NCI-H1436 (cell line): ENCODE measurements around the gene DDR1.
A peak's percentile ranks its signal among the peaks of the same experiment; 100 is the strongest.
"Not testable (repeated sequence)": the region's sequence is repeated elsewhere in the genome, so short reads cannot be mapped to it uniquely, and the experiment has no call there.

Experiments
- DNase-seq: peaks from one replicate; lab custom pipeline; 2025; lab: John Stamatoyannopoulos, UW

The DDR1 gene

GRCh38 chr6:30854285-30855040, 29.9 kb upstream of the DDR1 start:
- no peak for DNase-seq

DNA sequence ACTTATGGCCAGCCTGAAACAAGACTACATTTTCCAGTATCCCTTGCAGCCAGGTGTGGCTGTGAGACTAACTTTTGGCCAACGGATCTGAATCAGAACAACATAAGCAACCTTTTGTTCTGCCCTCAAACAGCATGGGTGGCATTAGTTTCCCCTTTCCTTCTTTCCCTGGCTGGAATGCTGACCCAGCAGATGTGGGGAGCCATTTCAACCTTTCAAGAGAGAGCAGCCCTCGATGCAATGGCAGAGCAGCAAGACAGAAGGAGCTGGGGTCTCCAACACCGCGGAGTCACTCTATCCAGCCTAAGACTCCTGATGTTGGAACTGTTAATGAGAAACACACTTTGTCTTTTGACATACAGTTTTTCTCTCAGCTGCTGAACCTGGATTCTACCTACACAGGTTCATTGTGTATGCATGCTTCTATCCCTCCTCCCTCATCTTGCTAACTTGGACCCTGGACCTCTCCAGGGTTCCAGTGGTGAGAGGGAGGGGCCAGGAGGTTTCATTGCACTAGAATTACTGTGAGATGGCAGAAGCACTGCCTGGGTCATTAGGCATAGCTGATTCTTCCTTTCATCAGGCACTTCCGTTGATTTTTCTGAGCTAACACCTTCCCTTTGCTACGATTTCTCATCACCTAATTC, 28.8 kb upstream of the DDR1 start:
- DNase-seq = no peak

DNA sequence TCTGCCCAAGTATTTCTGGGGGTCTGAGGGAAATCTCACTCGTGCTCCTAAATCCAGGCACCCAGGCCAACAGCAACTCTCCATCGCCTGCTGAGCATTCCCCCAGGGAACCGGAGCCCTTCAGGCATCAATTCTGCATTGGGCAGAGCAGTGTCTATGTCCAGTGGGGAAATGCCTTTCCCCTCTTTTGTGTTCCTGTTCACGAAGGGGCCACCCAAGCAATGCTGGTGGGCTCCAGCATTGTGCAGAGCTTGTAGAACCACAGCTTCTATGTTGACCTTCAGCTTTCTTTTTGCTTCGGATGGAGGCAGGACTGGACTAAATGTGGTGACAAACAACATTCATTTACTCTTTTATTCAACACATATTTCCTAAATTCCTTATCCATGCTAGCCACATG, 27.2 kb upstream of the DDR1 start:
- no peak for DNase-seq

DNA sequence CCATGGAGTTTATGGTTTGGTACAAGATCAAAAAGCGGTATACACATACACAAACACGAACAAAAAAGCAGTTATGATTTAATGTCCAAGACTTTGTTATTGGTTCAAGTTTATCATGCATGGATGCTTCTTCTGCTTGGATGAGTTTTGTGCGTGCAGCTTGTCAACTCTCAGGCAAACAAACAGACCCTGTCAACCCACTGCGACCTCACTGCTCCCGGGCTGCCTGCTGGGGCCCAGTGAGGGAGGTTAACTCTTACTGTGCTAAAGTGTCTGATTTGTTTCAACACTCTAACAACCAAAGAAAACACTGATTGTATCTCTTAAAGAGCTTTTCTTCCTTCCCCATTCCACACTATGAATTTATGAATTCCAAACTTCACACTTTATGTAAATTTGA, 26.8 kb upstream of the DDR1 start:
- DNase-seq = no peak

DNA sequence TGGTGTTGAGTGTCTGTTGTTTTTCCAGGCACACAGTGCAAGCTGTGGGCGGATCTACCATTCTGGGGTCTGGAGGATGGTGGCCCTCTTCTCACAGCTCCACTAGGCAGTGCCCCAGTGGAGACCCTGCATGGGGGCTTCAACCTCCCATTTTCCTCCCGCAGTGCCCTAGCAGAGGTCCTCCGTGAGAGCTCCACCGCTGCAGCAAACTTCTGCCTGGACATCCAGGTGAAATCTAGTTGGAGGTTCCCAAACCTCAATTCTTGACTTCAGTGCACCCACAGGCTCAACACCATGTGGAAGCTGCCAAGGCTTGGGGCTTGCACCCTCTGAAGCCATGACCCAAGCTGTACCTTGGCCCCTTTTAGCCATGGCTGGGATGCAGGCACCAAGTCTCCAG, 24.6 kb upstream of the DDR1 start:
- not testable (repeated sequence) for DNase-seq

- no peak for DNase-seq
Observed at GRCh38 chr6:30861257-30862048, 22.9 kb upstream of the DDR1 start.

GRCh38 chr6:30862156-30862875, 22.0 kb upstream of the DDR1 start:
- no peak for DNase-seq

DNA sequence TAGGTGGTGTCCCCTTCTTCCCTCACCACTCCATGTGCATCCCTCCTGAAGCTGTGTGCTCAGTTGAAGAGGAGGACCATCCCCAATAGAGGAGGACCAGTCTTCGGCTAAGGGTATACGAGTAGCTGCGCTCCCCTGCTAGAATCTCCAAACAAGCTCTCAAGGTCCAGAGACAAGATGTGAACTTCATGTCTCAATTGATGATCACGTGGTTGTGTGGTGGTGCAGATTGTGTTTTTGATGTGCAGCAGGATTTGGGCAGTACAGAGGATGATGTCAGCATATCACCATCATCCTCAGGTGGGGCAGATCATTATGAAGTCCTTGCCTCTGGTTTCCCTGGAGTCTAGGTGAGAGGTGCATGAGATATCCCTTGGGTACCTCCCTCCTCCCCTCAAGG, 20.0 kb upstream of the DDR1 start:
- no peak for DNase-seq

DNA sequence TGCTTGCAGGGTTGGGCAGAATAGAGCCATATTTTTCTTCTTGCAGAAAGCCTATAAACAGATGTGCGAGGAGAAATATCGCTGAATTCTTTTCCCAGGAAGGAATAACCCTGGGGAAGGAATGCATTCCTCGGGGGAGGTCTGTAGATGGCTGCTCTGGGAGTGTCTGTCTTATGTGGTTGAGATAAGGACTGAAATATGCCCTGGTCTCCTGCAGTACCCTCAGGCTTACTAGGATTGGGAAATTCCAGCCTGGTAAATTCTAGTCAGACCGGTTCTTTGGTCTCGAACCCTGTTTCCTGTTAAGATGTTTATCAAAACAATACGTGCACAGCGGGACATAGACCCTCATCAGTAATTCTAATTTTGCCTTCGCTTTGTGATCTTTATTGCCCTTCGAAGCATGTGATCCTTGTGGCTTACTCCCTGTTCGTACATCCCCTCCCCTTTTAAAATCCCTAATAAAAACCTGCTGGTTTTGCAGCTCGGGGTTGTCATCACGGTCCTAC, 15.0 kb upstream of the DDR1 start:
- not testable (repeated sequence) for DNase-seq

GRCh38 chr6:30870546-30870945, 13.8 kb upstream of the DDR1 start:
- DNase-seq = no peak

DNA sequence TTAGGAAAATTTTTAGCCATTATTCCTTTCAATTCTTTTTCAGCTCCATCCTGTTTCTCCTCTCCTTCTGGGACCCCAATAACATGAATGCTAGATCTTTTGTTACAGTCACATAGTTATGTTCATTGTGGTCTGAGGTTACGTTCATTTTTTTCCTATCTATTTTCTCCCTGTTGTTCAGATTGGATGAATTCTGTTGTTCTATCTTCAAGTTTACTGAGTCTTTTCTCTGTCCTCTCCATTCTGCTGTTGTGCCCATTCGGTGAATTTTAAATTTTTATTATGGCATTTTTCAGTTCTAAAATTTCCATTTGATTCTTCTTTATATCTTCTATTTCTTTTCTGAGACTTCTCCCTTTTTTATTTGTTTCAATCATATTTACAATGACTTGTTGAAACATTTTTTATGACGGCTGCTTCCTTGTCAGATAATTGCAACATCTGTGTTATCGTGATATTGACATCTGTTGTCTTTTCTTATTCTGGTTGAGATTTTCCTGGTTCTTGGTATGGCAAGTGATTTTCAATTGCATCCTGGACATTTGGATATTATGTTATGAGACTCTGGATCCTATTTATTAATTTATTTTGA, 12.6 kb upstream of the DDR1 start:
- no peak for DNase-seq

GRCh38 chr6:30873137-30873640, 11.1 kb upstream of the DDR1 start:
- no peak for DNase-seq

- DNase-seq = not testable (repeated sequence)
Observed at GRCh38 chr6:30873795-30874194, 10.5 kb upstream of the DDR1 start.

- no peak for DNase-seq
Observed at GRCh38 chr6:30875244-30876038, 8.9 kb upstream of the DDR1 start.

DNA sequence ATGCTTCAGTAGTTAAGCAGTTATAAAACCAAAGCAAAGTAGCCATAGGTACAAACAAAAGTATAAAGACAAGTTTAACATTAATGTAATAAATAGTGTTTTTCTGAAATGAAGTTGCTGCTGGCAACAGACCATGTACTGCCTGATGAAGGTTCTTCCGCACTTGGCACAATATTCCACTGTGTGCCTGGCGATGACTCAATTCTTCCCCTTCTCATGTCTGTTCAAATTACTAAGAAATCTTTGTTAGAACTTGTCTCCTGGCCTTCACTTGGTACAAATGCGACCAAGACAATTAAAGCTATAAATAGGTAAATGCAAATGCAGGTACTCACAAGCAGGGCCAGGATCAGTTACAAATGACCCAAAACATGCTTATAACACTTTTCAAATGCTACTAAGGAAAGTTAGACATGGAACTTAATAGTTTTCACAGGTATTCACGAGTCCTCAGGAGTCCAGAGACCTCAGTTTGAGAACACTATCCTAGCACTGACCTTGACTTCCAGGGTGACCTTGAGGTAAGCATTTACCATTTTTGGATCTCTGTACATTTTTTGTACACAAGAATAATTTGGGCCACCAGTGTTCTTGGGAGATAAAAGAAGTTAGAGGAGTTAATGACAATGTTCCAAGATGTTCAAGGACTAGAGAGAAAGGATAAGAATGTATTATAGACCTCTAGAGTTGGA, 8.1 kb upstream of the DDR1 start:
- DNase-seq = no peak

DNA sequence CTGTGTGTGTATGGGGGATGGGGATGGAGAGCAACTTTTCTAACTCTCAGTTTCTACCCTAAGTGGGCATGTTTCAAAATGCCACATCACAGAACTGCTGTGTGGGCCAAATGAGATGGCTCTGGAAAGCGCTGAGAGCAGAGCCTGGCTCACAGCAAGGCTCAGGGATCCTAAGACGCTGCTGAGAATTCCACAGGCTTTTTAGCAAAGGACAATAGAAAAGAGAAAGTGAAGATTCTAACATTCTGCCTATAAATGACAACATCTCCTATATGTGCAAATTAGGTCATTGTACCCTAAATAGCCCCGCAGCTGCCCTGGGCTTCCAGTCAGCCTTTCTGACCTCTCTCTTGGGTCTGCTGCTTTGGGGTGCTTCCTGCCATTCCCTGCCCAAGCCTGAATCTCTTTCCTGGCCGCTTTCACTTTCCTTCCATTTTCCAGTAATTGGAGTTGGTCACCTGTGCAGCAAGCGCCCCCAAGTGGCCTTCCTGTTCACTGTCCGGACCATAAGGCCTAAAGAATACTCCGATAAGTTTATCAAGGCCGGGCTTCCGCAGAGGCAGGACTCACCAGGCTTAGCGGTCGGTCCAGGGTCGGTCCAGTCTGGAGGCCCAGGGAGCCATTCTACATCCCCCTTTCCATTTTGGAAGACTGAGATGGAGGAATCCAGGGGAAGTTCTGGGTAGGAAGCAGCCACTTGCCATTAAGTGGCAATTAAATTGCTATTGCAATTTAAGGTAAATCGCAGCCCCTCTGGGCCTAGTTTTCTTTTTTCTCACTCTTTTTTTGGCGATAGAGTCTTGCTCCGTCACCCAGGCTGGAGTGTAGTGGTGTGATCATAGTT, 6.7 kb upstream of the DDR1 start:
- DNase-seq = peak; percentile 72

DNA sequence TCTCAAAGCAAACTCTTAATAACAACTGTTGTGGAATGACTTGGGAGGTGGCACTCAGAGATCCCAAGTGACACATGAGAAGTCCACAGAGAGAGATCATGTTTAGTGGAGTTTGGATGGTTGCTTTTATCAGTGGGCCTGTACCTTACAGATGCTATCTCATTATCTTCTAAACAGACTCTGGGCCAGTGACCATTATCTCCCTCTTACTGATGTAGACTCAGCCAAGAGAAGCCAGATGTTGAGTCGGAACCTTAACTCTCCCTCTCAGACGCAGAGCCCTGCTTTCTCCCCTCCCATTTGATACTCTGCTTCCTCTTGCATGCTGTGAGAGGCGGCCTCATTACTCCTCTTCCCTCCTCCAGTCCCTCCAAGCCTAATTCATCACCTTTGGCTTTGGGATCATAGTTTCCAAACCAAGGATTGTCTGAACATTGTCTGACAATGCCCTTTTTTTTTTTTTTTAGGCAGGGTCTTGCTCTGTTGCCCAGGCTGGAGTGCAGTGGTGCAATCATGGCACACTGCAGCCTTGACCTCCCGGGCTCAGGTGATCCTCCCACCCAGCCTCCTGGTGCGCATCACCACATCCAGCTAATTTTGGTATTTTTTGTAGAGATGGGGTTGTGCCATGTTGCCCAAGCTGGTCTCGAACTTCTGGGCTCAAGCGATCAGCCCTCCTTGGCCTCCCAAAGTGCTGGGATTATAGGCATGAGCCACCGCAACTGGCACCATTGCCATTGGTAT, 4.5 kb upstream of the DDR1 start:
- DNase-seq = no peak

DNA sequence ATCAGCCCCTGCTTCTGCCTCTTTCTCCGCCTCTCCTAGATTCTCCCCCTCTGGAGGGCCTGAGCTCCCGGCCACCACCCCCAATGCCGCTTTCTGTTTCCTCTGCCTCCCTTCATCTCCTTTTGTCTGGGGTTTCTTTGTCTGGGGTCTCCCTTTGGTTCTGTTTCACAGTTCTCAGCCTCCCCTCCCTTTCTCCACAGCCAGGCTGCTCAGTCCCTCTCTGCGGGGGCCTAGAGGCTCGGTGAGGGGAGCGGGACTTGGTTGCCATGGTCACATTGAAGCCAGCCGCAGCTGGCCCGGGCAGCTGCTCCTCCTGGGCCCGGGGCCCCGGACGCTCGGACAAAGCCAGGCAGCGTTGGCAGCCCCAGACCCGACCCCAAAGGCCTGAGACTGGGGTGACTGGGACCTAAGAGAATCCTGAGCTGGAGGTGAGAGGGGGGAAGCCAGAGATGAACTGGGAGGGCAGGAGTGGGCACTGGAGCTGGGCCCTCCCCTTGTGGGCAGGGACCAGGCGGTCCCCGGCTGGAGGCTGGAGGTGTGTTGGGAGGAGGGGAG, 3.5 kb upstream of the DDR1 start:
- DNase-seq = no peak
